GM18499 (cell line): Measurements from ENCODE around the gene GANAB.
"Not testable (repeated sequence)": the region's sequence is repeated elsewhere in the genome, so short reads cannot be mapped to it uniquely, and the experiment has no call there.

Experiments
- ATAC-seq: cut with Tn5 transposase; IDR thresholded peaks from one replicate; pipeline ENCODE4 v1.9.1; 2021; ENCODE audit warnings: moderate number of reproducible peaks; ENCODE audit not compliant: insufficient read depth, unreplicated experiment

GANAB gene

DNA sequence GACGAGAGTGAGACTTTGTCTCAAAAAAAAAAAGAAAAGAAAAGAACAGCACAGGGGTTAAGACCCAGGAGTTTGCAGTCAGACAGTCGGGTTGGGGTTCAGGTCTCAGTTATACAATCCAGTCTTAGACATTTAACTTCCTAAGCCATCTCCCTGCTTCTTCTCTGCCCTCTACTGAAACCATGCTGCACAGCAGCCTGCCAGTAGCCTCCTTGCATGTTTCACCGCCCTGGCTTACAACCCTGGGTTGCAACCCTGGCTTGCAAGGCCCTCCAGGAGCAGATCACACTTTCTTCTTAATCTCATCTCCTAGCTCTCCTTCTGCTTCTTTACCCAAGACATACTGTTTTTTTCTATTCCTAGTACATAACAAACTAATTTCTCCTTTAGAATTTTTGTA is 18.7 kb downstream of the GANAB start:
- no peak for ATAC-seq

DNA sequence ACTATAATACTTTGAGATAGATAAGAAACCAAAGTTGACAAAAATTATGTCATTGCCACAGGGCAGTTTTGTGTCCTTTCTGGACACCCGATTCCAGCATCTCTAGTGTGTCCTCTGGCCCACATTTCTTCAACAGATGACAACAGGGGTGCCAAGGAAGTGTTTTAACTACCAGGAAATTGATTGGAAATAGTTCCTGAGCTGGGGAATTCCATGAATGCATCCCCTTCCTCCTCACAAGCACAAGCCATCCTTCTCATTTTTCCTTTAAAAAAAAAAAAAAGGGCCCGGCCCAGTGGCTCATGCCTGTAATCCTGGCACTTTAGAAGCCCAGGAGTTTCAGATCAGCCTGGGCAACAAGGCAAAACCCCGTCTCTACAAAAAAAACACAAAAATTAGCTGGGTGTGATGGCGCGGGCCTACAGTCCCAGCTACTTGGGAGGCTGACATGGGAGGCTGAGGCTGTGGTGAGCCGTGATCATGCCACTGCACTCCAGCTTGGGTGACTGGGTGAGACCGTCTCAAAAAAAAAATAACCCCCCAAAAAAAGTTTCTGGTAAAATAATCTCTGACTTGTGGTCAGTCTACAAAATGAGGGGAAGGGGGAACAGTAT is 23.8 kb downstream of the GANAB start:
- ATAC-seq: no peak

- ATAC-seq: peak; percentile 85
These were observed 24.6 kb downstream of the GANAB start, which contains the start of gene B3GAT3 for GRCh38 chr11:62621567-62622470. TSS of gene B3GAT3 (minus strand) at chr11:62621986. CDS start at chr11:62621947, 39 bp downstream.

DNA sequence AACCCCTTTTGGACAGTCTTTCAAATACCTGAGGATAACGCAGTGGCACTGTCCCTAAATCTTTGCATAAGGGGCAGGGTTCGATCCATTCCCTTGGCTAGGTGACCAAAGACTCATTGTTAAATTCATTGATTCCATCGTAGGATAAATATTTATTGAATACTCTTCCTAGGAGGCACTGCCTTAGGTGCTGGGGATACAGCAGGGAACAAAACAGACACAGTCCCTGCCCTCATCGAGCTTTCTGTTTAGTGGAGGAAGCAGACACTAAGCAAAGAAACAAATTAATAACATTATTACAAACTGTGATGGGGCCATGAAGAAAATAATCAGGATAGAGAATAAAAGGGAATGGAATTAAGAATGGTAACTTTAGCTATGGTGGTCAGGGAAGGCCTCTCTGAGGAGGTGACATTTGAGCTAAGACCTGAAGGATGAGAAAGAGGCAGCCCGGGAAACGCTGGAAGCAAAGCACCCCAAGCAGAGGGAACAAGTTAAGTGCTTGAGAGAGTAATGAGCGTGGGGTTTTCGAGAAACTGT is 25.3 kb downstream of the GANAB start:
- no peak for ATAC-seq

- ATAC-seq: not testable (repeated sequence)
These were observed 29.5 kb downstream of the GANAB start for GRCh38 chr11:62616957-62617356.

- ATAC-seq: no peak
These were observed 30.9 kb downstream of the GANAB start for GRCh38 chr11:62615521-62615920.

GRCh38 chr11:62614275-62614674 is 32.1 kb downstream of the GANAB start:
- no peak for ATAC-seq

DNA sequence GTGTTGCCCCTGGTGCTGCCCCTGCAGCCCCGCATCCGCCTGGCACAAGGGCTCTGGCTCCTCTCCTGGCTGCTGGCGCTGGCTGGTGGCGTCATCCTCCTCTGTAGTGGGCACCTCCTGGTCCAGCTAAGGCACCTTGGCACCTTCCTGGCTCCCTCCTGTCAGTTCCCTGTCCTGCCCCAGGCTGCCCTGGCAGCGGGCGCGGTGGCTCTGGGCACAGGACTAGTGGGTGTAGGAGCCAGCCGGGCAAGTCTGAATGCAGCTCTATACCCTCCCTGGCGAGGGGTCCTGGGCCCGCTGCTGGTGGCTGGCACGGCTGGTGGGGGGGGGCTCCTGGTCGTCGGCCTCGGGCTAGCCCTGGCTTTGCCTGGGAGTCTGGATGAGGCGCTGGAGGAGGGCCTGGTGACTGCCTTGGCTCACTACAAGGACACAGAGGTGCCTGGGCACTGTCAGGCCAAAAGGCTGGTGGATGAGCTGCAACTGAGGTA is 33.1 kb downstream of the GANAB start:
- no peak for ATAC-seq

- no peak for ATAC-seq
These were observed 33.8 kb downstream of the GANAB start, which contains the start of the genes EML3 and ROM1 for GRCh38 chr11:62612366-62613290. TSS of gene EML3 (minus strand) at chr11:62612775. CDS start at chr11:62612457, 318 bp downstream. TSS of gene ROM1 (plus strand) at chr11:62613257. CDS start at chr11:62613282, 25 bp downstream.

GRCh38 chr11:62611705-62612365 is 34.6 kb downstream of the GANAB start:
- no peak for ATAC-seq

GRCh38 chr11:62610814-62611704 is 35.4 kb downstream of the GANAB start:
- no peak for ATAC-seq

GRCh38 chr11:62610403-62610802 is 36.0 kb downstream of the GANAB start:
- no peak for ATAC-seq

GRCh38 chr11:62608776-62609175 is 37.6 kb downstream of the GANAB start:
- no peak for ATAC-seq

GRCh38 chr11:62607714-62608113 is 38.7 kb downstream of the GANAB start:
- no peak for ATAC-seq

- no peak for ATAC-seq
These were observed 40.5 kb downstream of the GANAB start for GRCh38 chr11:62605902-62606301.

DNA sequence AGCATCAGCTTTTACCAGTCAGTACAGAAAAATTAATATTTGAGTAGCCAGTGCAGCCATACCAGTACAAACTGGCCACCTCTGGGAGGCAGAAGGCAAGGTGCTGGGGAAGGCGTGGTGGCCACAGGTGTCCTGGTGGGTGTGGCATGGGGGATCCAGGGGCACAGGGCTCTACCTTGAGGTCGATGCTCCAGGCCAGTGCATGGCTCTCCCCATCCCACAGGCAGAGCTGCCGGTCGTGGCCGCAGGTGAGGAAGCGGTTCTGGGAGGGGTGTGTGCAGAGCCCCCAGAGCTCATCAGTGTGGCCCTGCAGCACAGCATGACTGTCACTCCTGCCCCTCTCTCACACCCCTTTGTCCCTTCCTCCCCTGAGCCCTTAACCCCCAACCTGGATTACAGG is 40.9 kb downstream of the GANAB start:
- ATAC-seq: no peak

GRCh38 chr11:62604460-62605120 is 41.8 kb downstream of the GANAB start:
- ATAC-seq: no peak

DNA sequence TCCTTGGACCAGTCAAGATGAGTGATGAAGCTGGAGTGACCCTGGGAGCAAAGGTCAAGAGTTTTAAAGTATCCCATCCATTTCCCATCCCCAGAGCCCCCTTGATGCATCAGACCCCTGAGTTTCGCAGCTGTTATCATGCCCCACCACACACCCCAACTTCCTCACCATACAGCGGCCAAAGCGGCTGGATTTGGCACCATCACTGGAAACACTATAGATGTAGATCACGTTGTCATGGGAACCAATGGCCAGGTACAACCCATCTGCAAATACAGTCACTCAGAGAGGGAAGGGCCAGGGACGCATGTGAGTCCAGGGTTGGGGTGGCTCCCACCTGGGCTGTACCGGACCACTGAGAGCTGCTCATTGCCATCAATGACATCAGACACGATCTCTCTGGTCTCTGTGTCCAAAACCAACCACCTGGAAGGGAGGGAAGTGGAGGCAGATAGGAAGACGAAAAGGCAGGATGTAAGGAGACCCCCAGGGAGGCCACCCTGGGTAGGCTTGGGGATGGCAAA is 42.6 kb downstream of the GANAB start:
- ATAC-seq: no peak
